WERI-Rb-1 (cell line): Measurements from ENCODE around the gene COX7A1.
"Not testable (repeated sequence)": the region's sequence is repeated elsewhere in the genome, so short reads cannot be mapped to it uniquely, and the experiment has no call there.

Experiments used
- DNase-seq: peaks from one replicate; pipeline ENCODE4 v3.0.0-alpha.2; 2020
- H3K27ac ChIP-seq: fragments of 250-450 bp; sonication (Bioruptor Pico); 2 replicates; pipeline ENCODE4 v1.5.1; 2020; ENCODE audit warnings: mild to moderate bottlenecking, moderate library complexity
- H3K27me3 ChIP-seq: fragments of 250-450 bp; sonication (Bioruptor Pico); 2 replicates; pipeline ENCODE4 v1.5.1; 2021; ENCODE audit warnings: mild to moderate bottlenecking, low read depth, moderate library complexity; ENCODE audit not compliant: insufficient read depth, severe bottlenecking
- H3K36me3 ChIP-seq: fragments of 250-450 bp; sonication (Bioruptor Pico); 2 replicates; pipeline ENCODE4 v1.5.1; 2020; ENCODE audit warnings: mild to moderate bottlenecking, moderate library complexity
- H3K4me3 ChIP-seq: 2 replicates; pipeline ENCODE4 v1.5.1; 2011; ENCODE audit warnings: low read depth, mild to moderate bottlenecking, control low read depth, low read length
- H3K9me3 ChIP-seq: fragments of 250-450 bp; sonication (Bioruptor Pico); 2 replicates; pipeline ENCODE4 v1.5.1; 2021; ENCODE audit warnings: mild to moderate bottlenecking, moderate library complexity; ENCODE audit not compliant: severe bottlenecking
- CTCF ChIP-seq: IDR thresholded peaks from 2 replicates; pipeline ENCODE4 v1.5.1; 2011; ENCODE audit warnings: low read depth, mild to moderate bottlenecking, control low read depth, inconsistent platforms, low read length

COX7A1 gene

DNA sequence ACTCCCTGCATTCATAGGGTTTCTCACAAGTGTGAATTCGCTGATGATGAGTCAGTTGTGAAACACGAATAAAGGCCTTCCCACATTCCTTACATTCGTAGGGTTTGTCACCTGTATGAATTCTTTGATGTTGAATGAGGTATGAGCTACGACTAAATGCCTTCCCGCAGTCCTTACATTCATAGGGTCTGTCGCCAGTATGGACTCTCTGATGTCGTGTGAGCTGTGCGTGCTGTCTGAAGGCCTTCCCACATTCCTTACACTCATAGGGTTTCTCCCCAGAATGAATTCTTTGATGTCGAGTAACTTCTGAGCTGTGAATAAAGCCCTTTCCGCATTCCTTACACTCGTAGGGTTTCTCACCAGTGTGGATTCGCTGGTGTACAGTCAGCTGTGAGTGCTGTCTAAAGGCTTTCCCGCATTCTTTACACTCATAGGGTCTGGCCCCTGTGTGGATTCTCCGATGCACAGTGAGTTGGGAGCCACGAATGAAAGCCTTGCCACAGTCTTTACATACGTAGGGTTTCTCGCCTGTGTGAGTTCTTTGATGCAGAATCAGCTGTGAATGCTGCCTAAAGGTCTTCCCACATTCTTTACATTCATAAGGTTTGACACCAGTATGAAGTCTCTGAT lies 30.5 kb upstream of the COX7A1 start:
- DNase-seq = no peak
- TF ChIP-seq CTCF = no peak
- no peak overlapping the region for H3K27ac ChIP-seq
- H3K4me3 ChIP-seq = no peak overlapping the region
- H3K36me3 ChIP-seq = peaks cover 3% of the 10 kb centered on the region; the same call in 1 of the 2 replicates
- no peaks in the 10 kb centered on the region for H3K27me3 ChIP-seq
- H3K9me3 ChIP-seq = no peaks in the 10 kb centered on the region

DNA sequence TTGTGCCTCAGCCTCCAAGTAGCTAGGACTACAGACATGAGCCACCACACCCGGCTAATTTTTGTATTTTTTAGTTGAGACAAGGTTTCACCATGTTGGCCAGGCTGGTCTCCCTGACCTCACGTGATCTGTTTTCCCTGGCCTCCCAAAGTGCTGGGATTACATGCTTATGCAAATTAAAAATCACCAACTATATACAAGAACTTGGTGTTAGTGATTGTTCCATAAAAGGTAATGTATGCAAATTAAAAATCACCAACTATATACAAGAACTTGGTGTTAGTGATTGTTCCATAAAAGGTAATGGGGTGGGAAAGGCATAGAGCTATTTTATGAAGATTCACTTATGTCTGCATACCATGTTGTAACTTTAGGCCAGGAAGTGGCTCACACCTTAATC lies 26.8 kb upstream of the COX7A1 start:
- H3K9me3 ChIP-seq, H3K27ac ChIP-seq, H3K36me3 ChIP-seq, DNase-seq, H3K27me3 ChIP-seq, H3K4me3 ChIP-seq: not testable (repeated sequence)

- H3K27me3 ChIP-seq, H3K27ac ChIP-seq, H3K36me3 ChIP-seq, H3K9me3 ChIP-seq, H3K4me3 ChIP-seq, DNase-seq: not testable (repeated sequence)
Observed at GRCh38 chr19:36173846-36174245, 21.6 kb upstream of the COX7A1 start.

- H3K36me3 ChIP-seq = no peaks in the 10 kb centered on the region
- H3K27me3 ChIP-seq = no peaks in the 10 kb centered on the region
- no peak for DNase-seq
- TF ChIP-seq CTCF = no peak
- no peaks in the 10 kb centered on the region for H3K9me3 ChIP-seq
- no peak overlapping the region for H3K27ac ChIP-seq
- no peak overlapping the region for H3K4me3 ChIP-seq
Observed at GRCh38 chr19:36172852-36173251, 20.6 kb upstream of the COX7A1 start.

GRCh38 chr19:36169084-36169760 lies 17.0 kb upstream of the COX7A1 start:
- peak overlapping the region; percentile 88 for H3K27ac ChIP-seq

DNA sequence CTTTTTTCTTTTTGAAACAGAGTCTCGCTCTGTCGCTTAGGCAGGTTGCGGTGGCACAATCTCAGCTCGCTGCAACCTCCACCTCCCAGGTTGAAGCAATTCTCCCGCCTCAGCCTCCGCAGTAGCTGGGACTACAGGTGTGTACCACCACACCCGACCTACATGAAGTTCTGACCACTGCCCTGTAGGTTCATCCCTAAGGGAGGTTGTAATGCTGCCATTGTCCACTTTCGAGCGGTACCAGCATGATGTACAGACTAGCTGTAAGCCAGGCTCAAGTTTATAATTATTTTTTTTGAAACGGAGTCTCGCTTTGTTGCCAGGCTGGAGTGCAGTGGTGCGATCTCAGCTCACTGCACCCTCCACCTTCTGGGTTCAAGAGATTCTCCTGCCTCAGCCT lies 11.6 kb upstream of the COX7A1 start:
- Histone ChIP-seq H3K36me3 (peaks cover 22% of the 10 kb centered on the region), H3K4me3 (no peak overlapping the region), H3K27me3 (no peaks in the 10 kb centered on the region), H3K27ac (no peak overlapping the region), H3K9me3 (no peaks in the 10 kb centered on the region)
- DNase-seq = no peak
- no peak for TF ChIP-seq CTCF

More at GRCh38 chr19:36169084-36169760, 17.0 kb upstream of the COX7A1 start:
- DNase-seq = peak; percentile 87
- H3K9me3 ChIP-seq = no peaks in the 10 kb centered on the region
- H3K27me3 ChIP-seq = no peaks in the 10 kb centered on the region
- H3K4me3 ChIP-seq = no peak overlapping the region
- TF ChIP-seq CTCF = no peak
- peaks cover 6% of the 10 kb centered on the region for H3K36me3 ChIP-seq
